HG03280 (cell line): ENCODE results near the gene RBM34.
"Not testable (repeated sequence)": the region's sequence is repeated elsewhere in the genome, so short reads cannot be mapped to it uniquely, and the experiment has no call there.

Source experiments
- ATAC-seq: cut with Tn5 transposase; IDR thresholded peaks from one replicate; pipeline ENCODE4 v1.9.1; 2021; ENCODE audit warnings: mild to moderate bottlenecking, moderate library complexity; ENCODE audit not compliant: unreplicated experiment

RBM34 gene

GRCh38 chr1:235113183-235113917 lies 47.7 kb downstream of the RBM34 start:
- ATAC-seq: no peak

DNA sequence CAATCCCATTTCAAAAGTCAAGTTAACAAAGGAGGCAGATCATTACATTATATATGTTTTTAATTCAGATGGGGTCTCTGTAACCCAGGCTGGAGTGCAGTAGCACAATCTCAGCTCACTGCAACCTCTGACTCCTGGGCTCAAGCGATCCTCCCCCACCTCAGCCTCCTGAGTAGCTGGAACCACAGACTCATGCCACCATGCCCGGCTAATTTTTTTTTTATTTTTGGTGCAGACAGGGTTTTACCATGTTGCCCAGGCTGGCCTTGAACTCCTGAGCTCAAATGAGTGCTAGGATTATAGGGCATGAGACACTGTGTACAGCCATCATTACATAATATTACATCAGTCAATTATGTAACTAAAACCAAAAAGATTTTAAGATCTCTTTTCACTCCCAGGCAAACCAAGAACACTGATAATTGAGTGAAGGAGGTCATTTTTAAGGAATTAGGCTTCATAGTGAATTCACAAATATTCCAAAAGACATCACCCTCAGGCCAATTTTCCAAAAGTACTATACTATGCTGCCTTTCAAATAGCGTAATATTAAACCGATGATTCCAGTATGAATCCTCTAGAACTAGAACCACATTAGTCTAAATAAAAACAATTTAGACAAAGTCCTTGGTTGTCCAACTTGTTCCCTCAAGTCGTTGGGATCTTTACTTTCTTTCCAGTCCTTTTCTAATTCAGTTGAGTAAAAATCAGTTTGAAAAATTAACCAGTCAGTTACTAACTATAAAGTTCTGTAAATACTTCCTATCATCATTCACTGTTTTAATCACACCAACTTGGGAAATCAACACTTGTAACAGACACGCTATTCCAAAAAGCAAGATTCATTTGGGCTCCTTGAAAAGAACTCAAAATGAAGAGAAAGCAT lies 48.5 kb downstream of the RBM34 start:
- ATAC-seq: no peak

DNA sequence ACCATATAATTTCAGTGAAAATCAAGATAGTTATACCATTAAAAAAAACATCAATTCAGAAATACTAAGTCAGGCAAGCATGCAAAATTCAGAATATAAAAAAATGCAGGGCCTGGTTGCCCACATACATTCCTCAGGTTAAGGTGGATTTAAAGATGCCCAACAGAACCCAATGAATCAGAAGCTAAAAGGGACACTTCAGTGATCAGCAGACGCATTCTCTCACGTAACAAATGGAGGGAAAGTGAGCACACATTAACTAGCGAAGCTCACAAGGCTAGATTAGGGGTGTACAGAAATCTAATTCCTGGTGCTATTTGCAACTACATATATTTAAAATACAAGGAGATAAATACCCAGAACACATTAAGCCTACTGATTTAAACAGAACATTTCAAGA lies 49.9 kb downstream of the RBM34 start:
- no peak for ATAC-seq

DNA sequence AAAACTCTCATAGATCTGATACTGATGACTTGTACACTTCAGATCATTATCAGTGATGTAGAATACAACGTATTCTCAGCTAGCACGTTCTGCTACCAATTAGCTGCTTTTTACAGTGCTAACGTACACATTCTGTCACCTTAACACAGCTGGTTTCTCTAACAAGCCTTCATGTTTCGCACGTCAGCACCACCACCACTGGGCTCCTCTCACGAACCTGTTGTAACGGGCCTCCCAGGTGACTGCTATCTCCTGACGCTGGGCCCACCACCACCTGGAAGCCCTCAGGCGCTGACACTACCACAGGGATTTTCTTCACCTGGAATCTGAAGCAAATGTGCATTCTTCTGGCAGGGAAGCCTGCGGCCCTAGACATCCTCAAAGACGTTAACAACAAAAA lies 52.2 kb downstream of the RBM34 start:
- ATAC-seq: no peak

- no peak for ATAC-seq
Observed at GRCh38 chr1:235108185-235108593, 52.9 kb downstream of the RBM34 start.

GRCh38 chr1:235107368-235108184 lies 53.5 kb downstream of the RBM34 start:
- ATAC-seq: no peak

DNA sequence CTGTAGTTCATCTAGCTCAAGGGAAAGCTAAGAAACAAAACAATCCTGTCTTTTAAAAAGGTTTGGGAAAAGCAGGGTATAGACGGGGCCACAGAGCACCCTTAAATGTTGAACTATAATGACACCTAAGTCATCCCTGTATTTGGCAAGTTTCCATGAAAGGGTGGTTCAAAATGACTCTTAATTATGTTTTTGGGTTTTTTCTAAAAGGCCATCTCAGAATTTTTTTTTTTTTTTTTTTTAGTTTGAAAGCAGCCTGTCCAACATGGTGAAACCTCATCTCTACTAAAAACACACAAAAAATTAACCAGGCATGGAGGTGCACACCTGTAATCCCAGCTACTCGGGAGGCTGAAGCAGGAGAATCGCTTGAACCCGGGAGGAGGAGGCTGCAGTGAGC lies 54.6 kb downstream of the RBM34 start:
- ATAC-seq: no peak

DNA sequence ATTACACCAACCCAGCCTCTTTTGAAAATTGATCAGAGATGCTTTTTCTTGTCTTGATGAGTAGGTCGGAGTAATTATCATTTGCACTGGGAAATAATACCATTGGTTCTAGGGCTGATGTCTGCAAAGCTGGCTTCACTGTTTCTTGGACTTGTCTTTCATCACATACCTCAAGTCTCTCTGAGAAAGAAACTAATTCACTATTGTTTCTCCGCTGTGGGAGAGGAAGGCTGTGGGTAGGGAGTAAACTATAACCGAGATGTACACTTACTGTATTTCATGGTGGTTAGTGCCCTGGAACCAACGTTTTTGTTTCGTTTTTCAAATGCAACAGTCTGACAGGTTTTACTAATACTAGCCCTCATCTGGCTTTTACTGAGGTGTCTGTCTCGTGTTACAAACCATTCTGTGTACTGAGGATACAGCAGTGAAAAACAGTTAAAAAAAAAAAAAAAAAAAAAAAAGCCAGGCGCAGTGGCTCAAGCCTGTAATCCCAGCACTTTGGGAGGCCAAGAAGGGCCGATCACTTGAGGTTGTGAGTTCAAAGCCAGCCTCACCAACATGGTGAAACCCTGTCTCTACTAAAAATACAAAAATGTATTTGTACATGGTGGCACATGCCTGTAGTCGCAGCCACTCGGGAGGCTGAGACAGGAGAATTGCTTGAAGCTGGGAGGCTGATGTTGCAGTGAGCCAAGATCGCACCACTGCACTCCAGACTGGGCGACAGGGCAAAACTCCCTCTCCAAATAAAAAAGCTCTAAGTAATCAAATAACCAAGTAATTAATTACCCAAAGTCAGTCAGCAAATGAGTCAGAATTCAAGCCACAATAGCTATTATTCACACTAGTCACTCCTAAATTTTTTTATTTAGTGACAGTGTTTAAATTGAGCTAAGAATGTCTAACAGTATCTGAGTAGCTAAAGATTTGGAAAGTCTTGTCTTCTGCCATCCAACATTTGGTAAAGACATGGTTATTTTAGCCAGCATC lies 55.7 kb downstream of the RBM34 start:
- ATAC-seq: peak; percentile 79

- no peak for ATAC-seq
Observed at GRCh38 chr1:235102993-235103411, 58.0 kb downstream of the RBM34 start.

DNA sequence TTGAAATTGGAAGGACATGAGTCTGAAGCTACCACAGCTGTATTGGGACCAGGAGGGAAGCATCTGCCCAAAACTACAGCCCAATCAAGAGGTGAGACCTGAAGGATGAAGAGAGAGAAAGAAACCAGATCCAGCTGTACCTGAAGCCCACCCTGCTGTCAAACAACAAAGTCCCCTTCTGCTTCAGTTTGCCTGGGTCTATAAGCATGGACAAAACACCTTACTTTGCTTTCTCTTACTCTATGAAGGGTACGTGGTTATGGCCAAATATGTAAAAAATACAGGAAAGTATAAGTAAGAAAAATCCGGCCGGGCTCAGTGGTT lies 58.8 kb downstream of the RBM34 start:
- no peak for ATAC-seq

- no peak for ATAC-seq
Observed at GRCh38 chr1:235101558-235102258, 59.3 kb downstream of the RBM34 start.

DNA sequence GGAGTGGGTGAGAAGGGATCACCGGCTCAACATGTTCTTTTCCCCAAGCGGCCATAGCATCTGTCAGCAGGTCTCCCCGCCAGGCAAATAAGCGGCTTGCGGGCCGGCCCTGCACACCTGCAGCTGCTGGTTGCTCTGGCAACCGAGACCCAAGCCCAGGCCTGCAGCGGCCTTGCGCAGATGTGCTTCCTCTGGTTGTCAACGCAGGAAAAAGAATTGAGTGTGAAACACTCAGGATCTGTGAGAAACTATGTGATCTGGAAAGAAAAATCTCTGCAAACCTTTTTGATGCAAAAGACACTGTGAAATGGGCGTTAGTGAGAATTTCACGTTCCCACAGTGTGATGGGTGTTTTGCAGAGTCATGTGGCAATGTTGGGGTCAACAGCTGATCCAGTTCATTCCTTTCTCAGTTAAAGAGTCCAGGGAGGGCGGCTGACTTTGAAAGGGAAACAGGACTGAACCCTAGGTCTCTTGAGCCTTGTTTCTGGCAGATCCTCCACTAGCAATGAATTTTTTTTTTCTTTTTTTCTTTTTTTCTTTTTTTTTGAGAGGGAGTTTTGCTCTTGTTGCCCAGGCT lies 60.8 kb downstream of the RBM34 start:
- no peak for ATAC-seq

DNA sequence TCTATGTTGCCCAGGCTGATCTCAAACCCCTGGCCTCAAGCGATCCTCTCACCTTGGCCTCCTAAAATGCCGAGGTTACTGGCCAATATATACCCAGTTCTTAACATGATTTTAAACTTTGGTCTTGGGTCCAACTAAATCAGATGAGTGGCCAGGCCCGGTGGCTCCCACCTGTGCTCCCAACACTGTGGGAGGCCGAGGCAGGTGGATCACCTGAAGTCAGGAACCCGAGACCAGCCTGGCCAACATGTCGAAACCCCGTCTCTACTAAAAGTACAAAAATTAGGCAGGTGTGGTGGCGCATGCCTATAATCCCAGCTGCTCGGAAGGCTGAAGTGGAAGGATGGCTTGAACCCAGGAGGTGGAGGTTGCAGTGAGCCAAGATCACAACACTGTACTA lies 62.1 kb downstream of the RBM34 start:
- no peak for ATAC-seq

DNA sequence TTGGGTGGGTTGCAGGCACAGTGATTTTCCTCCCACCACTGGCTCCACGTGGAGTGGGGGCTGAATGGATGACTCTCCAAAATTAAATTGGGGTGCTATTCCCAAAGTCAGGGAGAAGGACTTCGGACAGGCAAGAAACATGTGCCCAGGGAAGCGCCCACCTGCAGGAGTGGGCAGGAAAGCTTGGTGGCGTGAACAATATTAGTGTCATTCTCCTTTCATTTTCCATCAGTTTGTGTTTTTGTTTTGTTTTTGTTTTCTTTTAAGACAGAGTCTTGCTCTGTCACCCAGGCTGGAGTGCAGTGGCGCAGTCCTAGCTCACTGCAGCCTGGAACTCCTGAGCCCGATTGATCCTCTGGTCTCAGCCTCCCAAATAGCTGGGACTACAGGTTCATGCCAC lies 62.5 kb downstream of the RBM34 start:
- no peak for ATAC-seq

DNA sequence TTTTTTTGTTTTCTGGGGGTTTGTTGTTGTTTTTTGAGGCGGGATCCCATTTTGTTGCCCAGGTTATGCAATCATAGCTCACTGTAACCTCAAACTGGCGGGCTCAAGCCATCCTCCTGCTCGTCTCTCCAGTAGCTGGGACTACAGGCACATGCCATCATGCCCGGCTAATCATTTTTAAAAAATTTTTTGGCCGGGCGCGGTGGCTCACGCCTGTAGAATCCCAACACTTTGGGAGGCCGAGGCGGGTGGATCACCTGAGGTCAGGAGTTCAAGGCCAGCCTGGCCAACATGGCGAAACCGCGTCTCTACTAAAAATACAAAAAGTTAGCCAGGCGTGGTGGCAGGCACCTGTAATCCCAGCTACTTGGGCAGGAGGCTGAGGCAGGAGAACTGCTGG lies 63.5 kb downstream of the RBM34 start:
- not testable (repeated sequence) for ATAC-seq

GRCh38 chr1:235095938-235096562 lies 65.0 kb downstream of the RBM34 start:
- no peak for ATAC-seq

DNA sequence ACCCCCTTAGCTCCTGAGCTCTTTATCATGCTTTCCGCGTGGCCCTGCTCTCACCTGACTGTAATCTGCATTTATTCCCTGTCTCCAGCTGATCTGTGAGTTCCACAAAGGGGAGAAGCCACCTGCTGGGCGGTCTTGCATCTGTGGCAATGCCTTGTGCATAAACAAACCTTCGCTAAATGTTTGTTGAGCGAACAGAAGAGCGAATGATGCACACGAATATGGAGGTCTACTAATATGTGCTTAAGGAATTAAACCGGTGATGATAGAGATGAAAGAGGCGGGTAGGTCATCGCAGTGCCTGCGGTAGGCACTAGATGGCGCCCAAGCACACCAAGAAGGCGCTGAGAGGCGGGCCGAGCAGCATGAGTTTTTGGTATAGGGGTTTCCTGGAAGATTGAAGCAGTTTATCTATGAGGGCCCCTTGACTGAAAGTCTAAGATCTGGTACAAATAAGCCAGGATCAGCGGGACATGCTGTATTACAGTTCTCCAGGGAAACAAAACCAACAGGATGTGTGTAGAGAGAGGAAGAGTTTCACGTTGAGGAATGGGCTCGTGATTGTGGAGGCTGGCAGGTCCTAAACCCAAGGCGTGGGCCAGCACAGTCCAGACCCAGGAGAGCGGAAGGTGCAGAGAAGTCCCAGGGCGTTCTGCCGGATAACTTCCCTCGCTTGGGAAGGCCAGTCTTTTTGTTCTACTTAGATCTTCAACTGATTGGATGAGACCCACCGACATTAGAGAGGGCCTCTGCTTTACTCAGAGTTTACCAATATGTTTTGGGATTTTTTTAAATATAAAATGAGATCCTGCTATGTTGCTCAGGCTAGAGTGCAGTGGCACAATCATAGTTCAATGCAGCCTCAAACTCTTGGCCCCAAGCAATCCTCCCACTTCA lies 67.1 kb downstream of the RBM34 start:
- ATAC-seq: peak; percentile 70
